UCSD-AML1 (cell line): ENCODE data around the gene KDELR3.

ENCODE experiments used
- DNase-seq: peaks from one replicate; lab custom pipeline; 2025; ENCODE audit not compliant: unreplicated experiment; lab: John Stamatoyannopoulos, UW

The KDELR3 gene

GRCh38 chr22:38437416-38437815 lies 30.5 kb upstream of the KDELR3 start:
- no peak for DNase-seq

DNA sequence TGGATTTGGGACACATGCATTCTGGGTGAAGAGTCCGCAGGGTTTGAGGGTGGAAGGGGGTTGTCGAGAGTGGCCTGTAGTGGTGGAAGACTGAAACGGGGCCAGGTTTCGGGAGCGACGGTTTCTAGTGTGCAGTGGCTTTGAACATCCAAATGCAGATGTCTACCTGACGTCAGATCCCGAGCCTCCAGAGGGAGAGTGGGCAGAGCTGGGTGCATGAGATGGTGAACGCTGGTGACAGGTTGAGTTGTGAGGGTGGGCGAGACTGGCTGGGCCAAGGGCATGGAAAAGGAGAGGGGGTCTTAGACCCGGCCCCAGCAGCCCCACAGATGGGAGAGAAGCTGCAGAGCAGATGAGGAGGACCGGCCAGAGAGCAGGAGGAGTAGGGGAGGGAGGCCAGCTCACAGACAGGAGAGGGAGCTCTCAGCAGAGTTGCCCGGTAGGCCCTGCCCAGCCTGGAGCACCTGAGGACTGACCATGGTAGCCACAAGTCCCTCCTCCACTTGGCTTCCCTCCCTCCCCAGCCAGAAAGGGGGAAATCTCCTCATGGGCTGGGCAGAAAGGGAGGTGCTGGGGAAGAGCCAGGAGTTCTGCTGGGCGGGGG lies 27.0 kb upstream of the KDELR3 start:
- no peak for DNase-seq

DNA sequence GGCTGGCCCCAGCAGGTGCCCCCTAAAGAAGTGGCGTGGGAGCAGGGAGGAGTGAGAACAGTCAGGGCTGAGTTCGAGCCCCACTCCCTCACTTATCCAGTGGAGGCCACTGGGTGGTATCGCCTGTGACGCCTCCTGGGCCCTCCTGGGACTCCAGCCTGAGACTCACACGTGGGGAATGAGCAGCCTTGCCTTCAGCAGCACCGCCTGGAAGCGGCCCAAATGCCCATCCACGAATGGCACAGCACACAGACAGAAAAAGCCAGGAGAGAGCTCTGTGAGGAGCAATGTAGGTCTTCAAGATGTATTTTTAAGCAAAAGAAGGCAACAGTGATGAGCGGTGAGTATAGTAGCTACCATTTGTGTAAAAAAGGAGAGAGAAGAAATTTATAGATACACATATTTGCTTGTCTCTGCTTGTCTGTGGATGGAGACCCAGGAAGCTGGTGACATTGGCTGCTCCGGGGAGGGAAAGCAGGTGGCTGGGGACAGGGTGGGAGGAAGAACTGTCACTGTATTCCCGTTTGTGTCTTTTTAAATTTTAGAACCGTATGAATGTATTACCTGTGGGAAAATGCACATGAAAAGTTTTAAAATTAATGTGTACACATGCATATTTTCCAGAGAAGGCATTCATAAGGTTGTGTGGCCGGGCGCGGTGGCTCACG lies 26.1 kb upstream of the KDELR3 start:
- no peak for DNase-seq

DNA sequence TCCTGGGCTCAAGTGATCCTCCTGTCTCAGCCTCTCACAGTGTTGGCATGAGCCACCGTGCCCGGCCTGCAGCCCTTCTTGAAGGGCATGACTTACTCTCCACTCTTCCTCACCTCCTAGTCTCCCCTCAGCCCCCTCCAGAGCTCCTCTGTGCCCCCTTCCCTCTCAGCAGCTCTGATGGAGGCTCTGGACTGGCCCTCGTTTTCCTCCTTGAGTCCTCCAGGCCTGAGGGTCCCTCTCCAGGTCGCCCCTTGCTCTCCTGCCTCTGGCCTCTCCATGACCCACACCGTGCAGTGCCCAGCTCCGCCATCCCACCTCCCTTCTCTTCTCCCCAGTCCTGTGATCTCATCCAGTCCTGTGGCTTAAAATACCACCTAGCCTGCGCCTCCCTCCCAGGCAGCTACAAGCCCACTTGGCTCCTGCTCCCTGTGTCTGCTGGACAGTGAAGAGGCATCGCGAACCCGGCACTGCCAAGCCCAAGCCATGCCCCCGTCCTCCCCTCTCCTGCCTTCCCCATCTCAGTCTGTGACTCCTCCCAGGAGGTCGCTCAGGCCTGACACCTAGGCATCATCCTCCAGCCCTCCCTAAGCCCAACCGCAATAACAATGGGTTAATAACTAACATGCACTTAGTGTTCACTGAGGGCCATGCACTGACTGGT lies 24.8 kb upstream of the KDELR3 start:
- DNase-seq: no peak

DNA sequence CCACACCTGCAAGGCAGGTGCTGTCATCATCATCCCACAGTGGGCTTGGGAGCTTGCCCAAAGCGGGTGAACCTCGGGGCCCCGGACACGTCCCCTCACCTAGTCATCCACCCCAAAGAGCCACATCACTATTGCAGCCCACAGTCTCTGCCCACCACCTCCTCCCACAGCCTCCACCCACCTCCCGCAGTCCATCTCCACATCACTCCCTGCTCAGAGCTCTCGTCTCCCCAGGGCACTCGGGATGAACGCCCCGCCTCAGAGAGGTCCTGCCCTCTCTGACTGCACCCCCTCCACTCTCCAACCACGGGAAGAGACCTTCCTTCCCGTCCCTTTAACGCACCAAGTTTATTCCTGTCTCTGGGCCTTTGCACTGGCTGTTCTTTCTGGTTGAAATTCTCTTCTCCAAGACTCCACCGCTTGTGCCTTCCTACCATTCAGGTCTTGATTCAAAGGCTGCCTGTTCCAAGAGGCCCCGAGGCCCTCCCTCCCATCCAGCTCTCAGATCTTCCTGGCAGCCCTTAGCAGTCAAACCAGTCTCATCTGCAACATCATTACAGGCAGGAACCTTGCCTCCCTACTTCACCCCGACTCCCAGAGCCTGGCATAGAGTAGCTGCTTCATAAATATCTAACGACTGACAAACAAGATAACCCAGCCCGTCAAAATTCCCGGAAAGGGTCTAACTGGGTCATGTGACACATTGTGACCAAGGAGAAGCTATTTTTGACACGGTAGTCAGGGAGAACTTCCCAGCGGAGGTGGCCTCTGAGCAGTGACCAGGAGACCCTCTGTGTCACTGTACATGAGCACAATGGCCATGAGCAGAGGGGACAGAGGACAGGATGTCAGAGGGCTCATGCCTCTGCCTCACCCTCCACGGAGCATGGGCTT lies 24.0 kb upstream of the KDELR3 start:
- DNase-seq: no peak

- no peak for DNase-seq
Observed at GRCh38 chr22:38444783-38445182, 23.1 kb upstream of the KDELR3 start.

GRCh38 chr22:38446018-38446601 lies 21.8 kb upstream of the KDELR3 start:
- DNase-seq: no peak

GRCh38 chr22:38448945-38449745 lies 18.8 kb upstream of the KDELR3 start:
- no peak for DNase-seq

- DNase-seq: no peak
Observed at GRCh38 chr22:38449776-38450175, 18.1 kb upstream of the KDELR3 start.

DNA sequence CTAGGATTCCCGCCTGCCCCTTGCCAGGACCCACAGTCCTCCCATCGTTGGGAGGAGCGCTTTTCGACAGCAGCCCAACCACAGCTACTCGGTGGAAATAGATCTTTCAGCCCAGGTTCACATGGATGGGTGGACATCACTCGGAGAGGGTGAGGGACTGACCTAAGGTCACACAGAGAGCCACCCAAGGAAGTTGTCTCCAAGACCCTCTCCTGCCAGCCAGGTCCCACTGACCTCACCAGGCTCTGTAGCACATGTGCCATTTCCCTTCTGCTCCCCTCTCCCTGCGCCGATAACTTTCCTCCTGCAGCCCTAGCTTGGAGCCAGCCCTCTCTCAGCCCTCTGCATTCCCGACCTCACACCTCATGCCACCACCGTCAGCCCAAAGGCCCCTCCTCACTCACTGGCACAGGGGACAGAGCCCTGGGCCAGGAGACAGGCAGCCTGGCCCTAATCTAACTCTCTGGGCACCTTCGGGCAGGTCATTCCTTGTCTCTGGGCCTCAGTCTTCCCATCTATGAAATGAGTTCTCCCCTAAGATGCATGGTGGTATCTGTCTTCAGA lies 17.6 kb upstream of the KDELR3 start:
- DNase-seq: no peak

DNA sequence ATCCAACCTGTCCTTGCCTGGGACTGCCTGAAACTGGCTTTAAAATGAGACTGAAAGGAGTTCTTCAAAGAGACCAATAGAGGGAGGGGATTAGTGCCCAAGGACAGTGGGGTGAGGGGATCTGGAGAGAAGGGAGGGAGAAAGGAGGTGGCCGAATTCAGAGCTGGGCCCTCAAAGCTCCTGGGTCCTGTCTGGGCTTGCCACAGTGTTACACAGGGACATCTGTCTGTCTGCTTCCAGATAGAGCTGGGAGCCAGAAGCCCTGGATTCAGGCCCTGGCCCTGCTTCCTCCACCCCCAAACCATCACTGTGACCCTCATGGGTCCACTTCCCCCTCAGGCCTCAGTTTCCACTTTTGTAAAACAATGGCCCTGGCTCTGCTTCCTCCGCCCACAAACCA lies 16.5 kb upstream of the KDELR3 start:
- DNase-seq: no peak

- DNase-seq: no peak
Observed at GRCh38 chr22:38451864-38452263, 16.0 kb upstream of the KDELR3 start.

- DNase-seq: no peak
Observed at GRCh38 chr22:38452373-38453065, 15.4 kb upstream of the KDELR3 start.

DNA sequence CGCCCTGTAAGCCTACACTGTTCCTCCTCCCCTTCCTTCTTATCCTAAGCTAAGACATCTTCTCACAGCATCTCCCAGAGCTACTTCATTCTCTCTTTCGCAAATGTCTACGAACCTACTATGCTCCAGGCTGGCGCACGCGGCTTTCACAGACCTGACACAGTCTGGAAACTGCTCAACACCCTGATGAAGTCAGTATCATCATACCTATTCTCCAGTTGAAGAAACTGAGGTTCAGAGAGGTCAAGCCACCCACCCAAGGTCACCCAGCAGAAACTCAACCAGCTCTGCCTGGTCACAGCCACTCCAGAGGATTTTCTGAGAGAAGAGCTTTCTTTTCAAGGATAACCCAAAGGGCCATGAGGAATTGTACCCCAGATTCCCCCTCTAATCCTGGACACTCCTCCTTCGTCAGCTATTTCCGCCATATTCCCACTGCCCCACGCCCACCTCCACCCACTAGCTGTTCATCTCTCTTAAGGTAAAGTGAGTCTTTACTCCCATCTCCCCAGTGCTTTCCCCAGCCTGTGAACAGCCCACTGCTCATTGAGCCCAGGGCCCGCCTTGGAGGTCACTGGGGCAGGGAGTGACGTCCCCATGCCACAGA lies 14.7 kb upstream of the KDELR3 start:
- no peak for DNase-seq

- no peak for DNase-seq
Observed at GRCh38 chr22:38453996-38454352, 13.9 kb upstream of the KDELR3 start.

DNA sequence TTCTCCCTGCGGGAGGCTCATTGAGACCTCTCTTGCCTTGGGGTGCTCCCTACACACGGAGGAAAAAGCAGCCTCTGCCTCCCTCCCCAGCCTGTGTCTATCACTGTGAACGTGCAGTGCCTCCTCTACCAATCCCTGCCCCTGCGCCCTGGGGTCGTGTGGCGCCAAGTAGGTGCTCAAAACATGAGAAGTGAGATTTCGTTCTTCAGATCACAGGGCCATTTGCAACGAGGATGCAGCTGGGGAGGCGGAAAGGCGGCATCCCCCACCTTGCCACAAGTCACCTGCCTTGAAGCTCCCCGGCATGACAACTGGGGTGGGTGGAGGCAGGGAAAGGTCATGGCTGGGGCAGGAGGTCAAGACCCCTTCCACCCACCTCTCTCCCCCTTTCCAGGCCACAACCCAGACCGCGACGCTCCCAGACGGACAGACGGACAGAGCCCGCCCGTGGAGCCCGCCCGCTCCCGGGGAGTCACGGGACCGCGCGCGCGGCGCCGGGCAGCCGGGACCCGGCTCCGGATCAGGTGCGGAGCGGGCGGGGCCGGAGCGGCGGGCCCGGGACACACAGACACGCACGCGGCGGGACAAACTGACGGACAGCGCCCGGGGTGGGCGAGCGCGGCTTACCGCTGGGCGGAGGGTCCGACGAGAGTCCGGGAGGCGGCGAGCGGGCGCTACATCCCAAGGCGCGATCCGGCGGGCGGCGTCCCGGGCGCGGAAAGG lies 13.4 kb upstream of the KDELR3 start:
- no peak for DNase-seq

DNA sequence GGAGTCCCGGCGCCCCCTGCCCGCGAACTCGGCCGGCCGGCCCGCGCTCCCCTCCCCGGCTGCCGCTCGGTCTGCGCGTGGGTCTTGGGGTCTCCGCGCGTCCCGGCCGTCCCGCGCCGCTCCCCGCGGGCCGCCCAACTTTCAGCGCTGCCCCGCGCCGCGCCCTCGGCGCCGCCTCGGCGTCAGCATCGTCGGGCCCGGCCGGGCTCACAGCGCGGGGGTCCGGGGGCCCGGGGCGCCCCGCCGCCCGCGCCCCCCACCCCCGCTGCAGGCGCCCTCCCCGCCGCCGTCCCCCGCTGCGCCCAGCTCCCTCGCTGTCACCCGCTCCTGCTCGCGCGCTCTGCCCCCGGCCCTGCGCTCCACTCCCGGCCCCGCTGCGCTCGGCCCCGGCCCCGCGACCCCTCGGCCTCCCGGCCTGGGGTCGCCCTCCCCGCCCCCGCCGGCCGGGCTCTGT lies 12.8 kb upstream of the KDELR3 start, which contains the start of gene KCNJ4:
Gene KCNJ4 (minus strand): TSS at position 124 of the 454 bp plus-strand sequence. CDS start 27,067 bp downstream, outside the sequence.
- DNase-seq: no peak
